Liver (tissue), 9 donors: ENCODE measurements around the gene EME1. TPM values are rescaled to one million over a fixed set of nuclear protein-coding genes. Genes with fewer than 3 reads are reported as not detected.

Experiments
- DNase-seq: peaks from one replicate; pipeline ENCODE4 v3.0.0-alpha.2; 2017; ENCODE audit warnings: low spot score
- H3K27ac ChIP-seq, 2 donors: one replicate each; pipeline ENCODE4 v1.7.0; 2013; ENCODE audit warnings: inconsistent platforms in 2 of 2, low read length in 2 of 2, control low read depth in 1 of 2, low read depth in 1 of 2, mild to moderate bottlenecking in 1 of 2
- H3K27me3 ChIP-seq, 4 donors: one replicate each; pipeline versions ENCODE4 v1.6.1 to v1.7.0; 2013; ENCODE audit warnings: low read length in 3 of 4, inconsistent platforms in 1 of 4, mild to moderate bottlenecking in 1 of 4, moderate library complexity in 1 of 4; ENCODE audit not compliant: control insufficient read depth in 4 of 4, insufficient read depth in 4 of 4
- H3K36me3 ChIP-seq, 4 donors: one replicate each; pipeline versions ENCODE4 v1.6.1 to v1.7.0; 2013; ENCODE audit warnings: low read length in 3 of 4, mild to moderate bottlenecking in 3 of 4, low read depth in 1 of 4, moderate library complexity in 1 of 4; ENCODE audit not compliant: control insufficient read depth in 4 of 4, insufficient read depth in 3 of 4
- H3K4me1 ChIP-seq, 4 donors: one replicate each; pipeline versions ENCODE4 v1.6.1 to v1.7.0; 2013; ENCODE audit warnings: low read length in 3 of 4, mild to moderate bottlenecking in 3 of 4, moderate library complexity in 1 of 4; ENCODE audit not compliant: control insufficient read depth in 4 of 4, insufficient read depth in 4 of 4
- H3K4me3 ChIP-seq, 3 donors: one replicate each; pipeline versions ENCODE4 v1.6.1 to v1.7.0; 2013; ENCODE audit warnings: low read length in 3 of 3, control low read depth in 1 of 3, low read depth in 1 of 3, mild to moderate bottlenecking in 1 of 3
- H3K9ac ChIP-seq, 2 donors: one replicate each; pipeline ENCODE4 v1.7.0; 2013; ENCODE audit warnings: low read length in 2 of 2, mild to moderate bottlenecking in 2 of 2, moderate library complexity in 2 of 2, control low read depth in 1 of 2, low read depth in 1 of 2
- H3K9me3 ChIP-seq, 4 donors: one replicate each; pipeline versions ENCODE4 v1.6.1 to v1.7.0; 2013; ENCODE audit warnings: low read length in 3 of 4; ENCODE audit not compliant: control insufficient read depth in 4 of 4
- EGR1 ChIP-seq, 2 donors: IDR thresholded peaks; 2 replicates each; pipeline ENCODE4 v1.6.1; 2016 to 2018; ENCODE audit warnings: antibody characterized with exemption in 2 of 2, low read depth in 2 of 2
- FOXA1 ChIP-seq: IDR thresholded peaks from 2 replicates; pipeline ENCODE4 v1.6.1; 2016; ENCODE audit warnings: antibody characterized with exemption
- FOXA2 ChIP-seq: IDR thresholded peaks from 2 replicates; pipeline ENCODE4 v1.6.1; 2016; ENCODE audit warnings: antibody characterized with exemption
- GABPA ChIP-seq, 2 donors: IDR thresholded peaks in 1 of 2; conservative IDR thresholded peaks in 1 of 2; 2 replicates each; pipeline ENCODE4 v1.6.1; 2016; ENCODE audit warnings: antibody characterized with exemption in 2 of 2, mild to moderate bottlenecking in 1 of 2, moderate library complexity in 1 of 2
- HNF4A ChIP-seq, 2 donors: conservative IDR thresholded peaks; 2 replicates each; pipeline ENCODE4 v1.6.1; 2016; ENCODE audit warnings: antibody characterized with exemption in 2 of 2, mild to moderate bottlenecking in 2 of 2
- HNF4G ChIP-seq: IDR thresholded peaks from 2 replicates; pipeline ENCODE4 v1.6.1; 2016; ENCODE audit warnings: antibody characterized with exemption
- JUND ChIP-seq, 2 donors: IDR thresholded peaks; 2 replicates each; pipeline ENCODE4 v1.6.1; 2016; ENCODE audit warnings: antibody characterized with exemption in 2 of 2
- NR2F2 ChIP-seq: IDR thresholded peaks from 2 replicates; pipeline ENCODE4 v1.6.1; 2016; ENCODE audit warnings: antibody characterized with exemption
- RAD21 ChIP-seq, 2 donors: IDR thresholded peaks; 2 replicates each; pipeline ENCODE4 v1.6.1; 2016; ENCODE audit warnings: antibody characterized with exemption in 2 of 2, mild to moderate bottlenecking in 2 of 2
- RXRA ChIP-seq, 2 donors: IDR thresholded peaks; 2 replicates each; pipeline ENCODE4 v1.6.1; 2017 to 2018; ENCODE audit warnings: antibody characterized with exemption in 2 of 2, mild to moderate bottlenecking in 1 of 2
- SP1 ChIP-seq: IDR thresholded peaks from 2 replicates; pipeline ENCODE4 v1.6.1; 2018; ENCODE audit warnings: antibody characterized with exemption, mild to moderate bottlenecking
- TAF1 ChIP-seq: conservative IDR thresholded peaks from 2 replicates; pipeline ENCODE4 v1.6.1; 2016; ENCODE audit warnings: antibody characterized with exemption, mild to moderate bottlenecking
- YY1 ChIP-seq: IDR thresholded peaks from 2 replicates; pipeline ENCODE4 v1.6.1; 2016; ENCODE audit warnings: antibody characterized with exemption, mild to moderate bottlenecking
- WGBS: extraction: QIAGEN DNeasy Blood & Tissue Kit; methylation state at CpG from one replicate; pipeline ENCODE4 v1.1.7; 2013; 5-methylcytosine and 5-hydroxymethylcytosine counted together
- polyA plus RNA-seq, 2 donors: library from polyadenylated mRNA; stranded (reverse) in 1 of 2; unstranded in 1 of 2; fragments of 200-250 nt in 1 of 2; fragments of >200 nt in 1 of 2; fragmentation: Nextera tagmentation in 1 of 2; extraction: Ambion mirVana in 1 of 2; gene quantifications; one replicate each; pipeline versions ENCODE4 v1.2.1 to v1.2.3, GENCODE V29; 2013 to 2015
- total RNA-seq, 2 donors: library from RNA; depleted of rRNA; stranded (reverse); fragments of >200 nt; gene quantifications; one replicate each; pipeline ENCODE4 v1.2.3, GENCODE V29; 2014
- TF ChIP-seq, protein P1 (sequence below): fragments of 150-350 bp; IDR thresholded peaks from 2 replicates; pipeline ENCODE4 v1.5.1; 2017; ENCODE audit warnings: improper control_type of control experiment, low read depth, low read length; ENCODE audit not compliant: missing input control
- TF ChIP-seq, protein P2 (sequence below): IDR thresholded peaks from 2 replicates; pipeline ENCODE4 v1.6.1; 2016; ENCODE audit warnings: antibody characterized with exemption, mild to moderate bottlenecking
- TF ChIP-seq, protein P3 (sequence below): IDR thresholded peaks from 2 replicates; pipeline ENCODE4 v1.6.1; 2016; ENCODE audit warnings: antibody characterized with exemption
- TF ChIP-seq, protein P4 (sequence below): IDR thresholded peaks from 2 replicates; pipeline ENCODE4 v1.6.1; 2016; ENCODE audit warnings: antibody characterized with exemption
- TF ChIP-seq, protein P5 (sequence below): IDR thresholded peaks from 2 replicates; pipeline ENCODE4 v1.6.1; 2016; ENCODE audit warnings: antibody characterized with exemption
- donor health status: healthy.
- donor health status: healthy.
- donor health status: healthy.
- donor health status: healthy.
- donor health status: healthy.

The EME1 gene
- total and polyA plus RNA-seq, 4 donors: 0.08 to 3.4 (median 0.35) TPM

DNA sequence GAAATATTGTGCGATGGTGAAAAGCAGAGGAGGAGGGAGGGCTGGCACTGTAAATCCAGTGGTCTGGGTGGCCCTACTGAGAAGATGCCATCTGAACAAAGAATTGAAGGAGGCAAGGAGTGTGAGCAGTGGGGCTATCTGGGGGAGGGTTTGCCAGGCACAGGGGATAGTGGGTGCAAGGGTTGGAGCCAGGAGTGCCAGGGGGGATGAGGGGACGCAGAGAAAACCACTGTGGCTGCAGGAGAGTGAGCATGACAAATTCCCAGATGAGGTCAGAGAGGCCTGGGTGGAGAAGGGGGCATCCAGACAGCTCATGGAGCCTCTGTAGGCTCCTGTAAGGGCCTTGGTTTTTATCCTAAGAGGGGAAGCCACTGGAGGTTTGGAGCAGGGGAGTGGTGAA lies 22.3 kb upstream of the EME1 start (continued):
- TF ChIP-seq, protein P1, sequence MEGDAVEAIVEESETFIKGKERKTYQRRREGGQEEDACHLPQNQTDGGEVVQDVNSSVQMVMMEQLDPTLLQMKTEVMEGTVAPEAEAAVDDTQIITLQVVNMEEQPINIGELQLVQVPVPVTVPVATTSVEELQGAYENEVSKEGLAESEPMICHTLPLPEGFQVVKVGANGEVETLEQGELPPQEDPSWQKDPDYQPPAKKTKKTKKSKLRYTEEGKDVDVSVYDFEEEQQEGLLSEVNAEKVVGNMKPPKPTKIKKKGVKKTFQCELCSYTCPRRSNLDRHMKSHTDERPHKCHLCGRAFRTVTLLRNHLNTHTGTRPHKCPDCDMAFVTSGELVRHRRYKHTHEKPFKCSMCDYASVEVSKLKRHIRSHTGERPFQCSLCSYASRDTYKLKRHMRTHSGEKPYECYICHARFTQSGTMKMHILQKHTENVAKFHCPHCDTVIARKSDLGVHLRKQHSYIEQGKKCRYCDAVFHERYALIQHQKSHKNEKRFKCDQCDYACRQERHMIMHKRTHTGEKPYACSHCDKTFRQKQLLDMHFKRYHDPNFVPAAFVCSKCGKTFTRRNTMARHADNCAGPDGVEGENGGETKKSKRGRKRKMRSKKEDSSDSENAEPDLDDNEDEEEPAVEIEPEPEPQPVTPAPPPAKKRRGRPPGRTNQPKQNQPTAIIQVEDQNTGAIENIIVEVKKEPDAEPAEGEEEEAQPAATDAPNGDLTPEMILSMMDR: no peak
- TF ChIP-seq JUND (IDR thresholded peaks at IDR 0.05): no peak
- no peak for TF ChIP-seq NR2F2
- no peak for TF ChIP-seq EGR1 (IDR thresholded peaks at IDR 0.05; ENCODE audit: low read depth in 2 of 2)
- no peak for TF ChIP-seq TAF1
- no peak for TF ChIP-seq HNF4A (conservative IDR thresholded peaks at IDR 0.05)
- no peak for TF ChIP-seq SP1

DNA sequence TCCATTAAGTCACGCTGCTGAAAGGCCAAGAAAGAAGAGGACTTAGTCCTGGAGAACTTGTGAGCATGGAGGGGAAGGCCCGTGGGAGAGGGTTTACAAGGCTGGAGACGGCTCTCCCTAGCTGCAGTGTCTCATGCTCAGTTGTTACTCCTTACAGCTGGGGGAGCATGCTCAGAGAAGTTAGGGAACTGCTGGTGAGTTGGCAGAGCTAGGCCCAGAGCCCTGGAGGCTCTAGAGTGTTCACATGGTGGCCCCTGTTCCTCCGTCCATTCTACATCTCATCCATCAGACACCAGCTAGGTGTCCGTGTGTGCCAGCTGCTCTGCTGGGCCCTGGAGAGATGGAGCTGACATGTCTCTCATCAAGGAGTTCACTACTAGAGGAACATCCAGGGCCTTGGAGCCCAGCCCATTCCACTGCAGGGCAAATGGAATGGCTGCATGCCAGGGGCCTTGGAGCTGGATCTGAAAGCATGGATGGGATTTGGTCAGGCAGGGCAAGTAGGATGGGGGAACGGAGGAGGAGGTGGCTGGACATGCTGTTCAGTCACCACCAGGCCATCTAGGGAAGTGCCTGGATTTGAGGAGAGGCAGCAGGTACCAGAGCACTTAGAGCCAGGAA lies 20.8 kb upstream of the EME1 start:
- no peak for DNase-seq
- Histone ChIP-seq H3K9ac (no peak overlapping the region), H3K36me3 (peaks cover 1 to 27% (median 8%) of the 10 kb centered on the region in 4 donors), H3K27me3 (no peaks in the 10 kb centered on the region), H3K4me3 (no peak overlapping the region), H3K4me1 (peaks cover 0 to 3% (median 1%) of the 10 kb centered on the region in 4 donors), H3K9me3 (no peaks in the 10 kb centered on the region), H3K27ac (no peak overlapping the region)
- TF ChIP-seq, protein P2, sequence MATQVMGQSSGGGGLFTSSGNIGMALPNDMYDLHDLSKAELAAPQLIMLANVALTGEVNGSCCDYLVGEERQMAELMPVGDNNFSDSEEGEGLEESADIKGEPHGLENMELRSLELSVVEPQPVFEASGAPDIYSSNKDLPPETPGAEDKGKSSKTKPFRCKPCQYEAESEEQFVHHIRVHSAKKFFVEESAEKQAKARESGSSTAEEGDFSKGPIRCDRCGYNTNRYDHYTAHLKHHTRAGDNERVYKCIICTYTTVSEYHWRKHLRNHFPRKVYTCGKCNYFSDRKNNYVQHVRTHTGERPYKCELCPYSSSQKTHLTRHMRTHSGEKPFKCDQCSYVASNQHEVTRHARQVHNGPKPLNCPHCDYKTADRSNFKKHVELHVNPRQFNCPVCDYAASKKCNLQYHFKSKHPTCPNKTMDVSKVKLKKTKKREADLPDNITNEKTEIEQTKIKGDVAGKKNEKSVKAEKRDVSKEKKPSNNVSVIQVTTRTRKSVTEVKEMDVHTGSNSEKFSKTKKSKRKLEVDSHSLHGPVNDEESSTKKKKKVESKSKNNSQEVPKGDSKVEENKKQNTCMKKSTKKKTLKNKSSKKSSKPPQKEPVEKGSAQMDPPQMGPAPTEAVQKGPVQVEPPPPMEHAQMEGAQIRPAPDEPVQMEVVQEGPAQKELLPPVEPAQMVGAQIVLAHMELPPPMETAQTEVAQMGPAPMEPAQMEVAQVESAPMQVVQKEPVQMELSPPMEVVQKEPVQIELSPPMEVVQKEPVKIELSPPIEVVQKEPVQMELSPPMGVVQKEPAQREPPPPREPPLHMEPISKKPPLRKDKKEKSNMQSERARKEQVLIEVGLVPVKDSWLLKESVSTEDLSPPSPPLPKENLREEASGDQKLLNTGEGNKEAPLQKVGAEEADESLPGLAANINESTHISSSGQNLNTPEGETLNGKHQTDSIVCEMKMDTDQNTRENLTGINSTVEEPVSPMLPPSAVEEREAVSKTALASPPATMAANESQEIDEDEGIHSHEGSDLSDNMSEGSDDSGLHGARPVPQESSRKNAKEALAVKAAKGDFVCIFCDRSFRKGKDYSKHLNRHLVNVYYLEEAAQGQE: no peak
- no peak for TF ChIP-seq HNF4A (conservative IDR thresholded peaks at IDR 0.05)
- no peak for TF ChIP-seq JUND (IDR thresholded peaks at IDR 0.05)
- TF ChIP-seq YY1: no peak
- no peak for TF ChIP-seq FOXA1
- TF ChIP-seq, protein P1: no peak
- TF ChIP-seq, protein P3, sequence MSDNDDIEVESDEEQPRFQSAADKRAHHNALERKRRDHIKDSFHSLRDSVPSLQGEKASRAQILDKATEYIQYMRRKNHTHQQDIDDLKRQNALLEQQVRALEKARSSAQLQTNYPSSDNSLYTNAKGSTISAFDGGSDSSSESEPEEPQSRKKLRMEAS: no peak
- TF ChIP-seq SP1: no peak
- no peak for TF ChIP-seq FOXA2
- TF ChIP-seq, protein P4, sequence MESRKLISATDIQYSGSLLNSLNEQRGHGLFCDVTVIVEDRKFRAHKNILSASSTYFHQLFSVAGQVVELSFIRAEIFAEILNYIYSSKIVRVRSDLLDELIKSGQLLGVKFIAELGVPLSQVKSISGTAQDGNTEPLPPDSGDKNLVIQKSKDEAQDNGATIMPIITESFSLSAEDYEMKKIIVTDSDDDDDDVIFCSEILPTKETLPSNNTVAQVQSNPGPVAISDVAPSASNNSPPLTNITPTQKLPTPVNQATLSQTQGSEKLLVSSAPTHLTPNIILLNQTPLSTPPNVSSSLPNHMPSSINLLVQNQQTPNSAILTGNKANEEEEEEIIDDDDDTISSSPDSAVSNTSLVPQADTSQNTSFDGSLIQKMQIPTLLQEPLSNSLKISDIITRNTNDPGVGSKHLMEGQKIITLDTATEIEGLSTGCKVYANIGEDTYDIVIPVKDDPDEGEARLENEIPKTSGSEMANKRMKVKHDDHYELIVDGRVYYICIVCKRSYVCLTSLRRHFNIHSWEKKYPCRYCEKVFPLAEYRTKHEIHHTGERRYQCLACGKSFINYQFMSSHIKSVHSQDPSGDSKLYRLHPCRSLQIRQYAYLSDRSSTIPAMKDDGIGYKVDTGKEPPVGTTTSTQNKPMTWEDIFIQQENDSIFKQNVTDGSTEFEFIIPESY: no peak
- TF ChIP-seq EGR1 (IDR thresholded peaks at IDR 0.05; ENCODE audit: low read depth in 2 of 2): no peak
- TF ChIP-seq NR2F2: no peak
- no peak for TF ChIP-seq RAD21 (IDR thresholded peaks at IDR 0.05)
- TF ChIP-seq HNF4G: no peak
- no peak for TF ChIP-seq RXRA (IDR thresholded peaks at IDR 0.05)
- TF ChIP-seq TAF1: no peak
- TF ChIP-seq, protein P5, sequence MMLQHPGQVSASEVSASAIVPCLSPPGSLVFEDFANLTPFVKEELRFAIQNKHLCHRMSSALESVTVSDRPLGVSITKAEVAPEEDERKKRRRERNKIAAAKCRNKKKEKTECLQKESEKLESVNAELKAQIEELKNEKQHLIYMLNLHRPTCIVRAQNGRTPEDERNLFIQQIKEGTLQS: no peak
- TF ChIP-seq GABPA (IDR thresholded peaks at IDR 0.05 in 1 of 2, conservative IDR thresholded peaks at IDR 0.05 in 1 of 2): no peak
- WGBS: 91% methylated on average over 6 of the region's 6 CpGs
